Activated CD4-positive, alpha-beta T cell treated with anti-CD3 and anti-CD28 coated beads, Interleukin-2, amount 10 ng/mL, durations not matched to agents 7 days and 5 days (primary cell): ENCODE measurements around the gene SERPINA6. TPM values are rescaled to one million over a fixed set of nuclear protein-coding genes. Genes with fewer than 3 reads are reported as not detected.
"Not testable (repeated sequence)": the region's sequence is repeated elsewhere in the genome, so short reads cannot be mapped to it uniquely, and the experiment has no call there.

Source experiments
- CTCF ChIA-PET: fragments of 350-600 bp; sonication (Branson Sonifier 250); formaldehyde crosslinking; loops from one replicate; lab custom pipeline; 2021; ENCODE audit warnings: antibody characterized with exemption; lab: Charles Lee
- POLR2A ChIA-PET: fragments of 350-600 bp; sonication (Branson Sonifier 250); formaldehyde crosslinking; loops from one replicate; lab custom pipeline; 2021; ENCODE audit warnings: antibody characterized with exemption; lab: Charles Lee
- DNase-seq: peaks from one replicate; pipeline ENCODE4 v3.0.0-alpha.2; 2020
- H3K27ac Mint-ChIP-seq: one replicate; pipeline ENCODE4 v1.8.0; 2021; ENCODE audit warnings: mild to moderate bottlenecking, moderate library complexity, mixed read lengths
- H3K27me3 Mint-ChIP-seq: one replicate; pipeline ENCODE4 v1.8.0; 2021; ENCODE audit warnings: mixed read lengths
- H3K36me3 Mint-ChIP-seq: one replicate; pipeline ENCODE4 v1.8.0; 2021; ENCODE audit warnings: low read depth, mixed read lengths
- H3K4me1 Mint-ChIP-seq: one replicate; pipeline ENCODE4 v1.8.0; 2021; ENCODE audit warnings: mixed read lengths
- H3K4me3 Mint-ChIP-seq: one replicate; pipeline ENCODE4 v1.8.0; 2021; ENCODE audit warnings: mild to moderate bottlenecking, moderate library complexity, mixed read lengths
- H3K9me3 Mint-ChIP-seq: one replicate; pipeline ENCODE4 v1.8.0; 2021; ENCODE audit warnings: mixed read lengths
- total RNA-seq, 2 experiments: library from RNA; stranded (reverse); gene quantifications; one replicate each; pipeline ENCODE4 v1.2.3, GENCODE V29; 2021

Gene SERPINA6
- total RNA-seq, 2 experiments from 2014 or later = not detected

DNA sequence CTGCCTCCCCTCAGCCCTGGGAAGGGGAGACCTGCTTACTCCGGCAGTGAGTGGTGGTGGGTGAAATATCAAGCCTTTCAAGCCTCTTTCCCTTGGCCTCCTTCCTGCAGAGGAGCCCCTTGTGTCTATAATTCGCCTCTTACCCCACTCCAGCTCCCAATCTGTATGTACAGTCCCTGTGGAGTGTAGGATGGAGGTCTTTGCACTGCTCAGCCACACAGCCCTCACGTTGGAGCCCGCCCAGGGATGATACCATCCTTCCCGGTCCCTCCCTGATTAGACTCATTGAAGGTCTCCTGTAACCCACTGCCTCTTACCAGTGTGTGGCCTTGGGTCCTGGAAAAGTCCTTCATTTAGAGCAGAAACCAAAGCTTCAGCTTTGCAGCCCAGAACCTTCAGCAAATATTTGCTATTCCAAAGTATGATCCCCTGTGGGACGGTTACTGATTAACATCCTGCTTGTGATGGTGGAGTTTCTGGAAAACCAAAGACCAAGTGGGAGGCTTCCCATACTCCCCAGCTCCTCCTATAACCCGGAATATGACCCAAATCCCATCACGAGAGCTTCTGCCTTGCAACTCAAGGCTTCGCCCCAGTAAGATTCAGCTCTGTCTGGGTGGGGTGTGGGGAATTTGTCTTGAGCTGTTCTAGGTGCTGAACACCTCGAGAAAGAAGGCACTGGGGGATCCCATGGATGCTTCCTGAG lies 30.1 kb downstream of the SERPINA6 start, which contains the start of gene SERPINA10:
Gene SERPINA10, minus strand, starts transcription at position 397 of the 706 bp plus-strand sequence. CDS start 2,675 bp downstream, outside the sequence.
- Mint-ChIP-seq H3K27me3 (no peaks in the 10 kb centered on the region), H3K9me3 (peaks cover 2% of the 10 kb centered on the region), H3K4me1 (no peaks in the 10 kb centered on the region), H3K36me3 (no peaks in the 10 kb centered on the region), H3K27ac (no peak within 1 kb of the TSS), H3K4me3 (no peak within 1 kb of the TSS)
- DNase-seq = no peak
- CTCF ChIA-PET = interaction anchor here (1.0 kb wide), 1 partner anchor 140 kb away, joined by 3 read pairs; no protein-coding TSS in a partner anchor
- POLR2A ChIA-PET = no interaction called here

- Mint-ChIP-seq H3K4me3 (no peak overlapping the region), H3K27me3 (no peaks in the 10 kb centered on the region), H3K36me3 (no peaks in the 10 kb centered on the region), H3K9me3 (peaks cover 4% of the 10 kb centered on the region), H3K27ac (no peak overlapping the region), H3K4me1 (peaks cover 2% of the 10 kb centered on the region)
- no peak for DNase-seq
- CTCF ChIA-PET = no interaction called here
- POLR2A ChIA-PET = no interaction called here
Observed at GRCh38 chr14:94292526-94292871, 30.6 kb downstream of the SERPINA6 start.

- CTCF ChIA-PET = no interaction called here
- H3K27me3 Mint-ChIP-seq = no peaks in the 10 kb centered on the region
- POLR2A ChIA-PET = no interaction called here
- peaks cover 7% of the 10 kb centered on the region for H3K4me1 Mint-ChIP-seq
- no peak for DNase-seq
- peaks cover 4% of the 10 kb centered on the region for H3K9me3 Mint-ChIP-seq
- no peaks in the 10 kb centered on the region for H3K36me3 Mint-ChIP-seq
- H3K4me3 Mint-ChIP-seq = no peak overlapping the region
- no peak overlapping the region for H3K27ac Mint-ChIP-seq
Observed at GRCh38 chr14:94291906-94292525, 31.1 kb downstream of the SERPINA6 start.

- H3K4me1 Mint-ChIP-seq = peaks cover 7% of the 10 kb centered on the region
- H3K27ac Mint-ChIP-seq = no peak overlapping the region
- H3K27me3 Mint-ChIP-seq = no peaks in the 10 kb centered on the region
- H3K4me3 Mint-ChIP-seq = no peak overlapping the region
- no peak for DNase-seq
- H3K9me3 Mint-ChIP-seq = peaks cover 4% of the 10 kb centered on the region
- no peaks in the 10 kb centered on the region for H3K36me3 Mint-ChIP-seq
- POLR2A ChIA-PET = no interaction called here
- CTCF ChIA-PET = no interaction called here
Observed at GRCh38 chr14:94291159-94291905, 31.8 kb downstream of the SERPINA6 start.

DNA sequence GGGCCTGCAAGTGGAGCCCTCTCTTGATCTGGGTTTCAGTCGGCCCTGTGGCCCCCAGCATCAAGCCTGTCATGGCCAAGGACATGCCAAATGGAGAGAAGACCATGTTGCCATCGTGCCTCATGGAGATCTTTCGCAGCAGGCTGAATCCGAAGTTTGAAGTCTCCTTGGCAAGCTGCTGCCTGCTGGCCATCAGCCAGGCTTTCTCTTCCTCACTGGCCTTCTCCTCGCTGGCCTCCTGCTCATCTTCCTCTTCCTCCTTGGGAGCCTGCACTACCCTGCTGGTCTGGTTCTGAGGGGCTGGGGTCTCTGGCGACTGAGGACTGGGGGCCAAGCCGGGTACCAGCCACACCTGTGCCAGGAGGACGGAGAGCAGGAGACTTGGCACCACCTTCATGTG lies 32.9 kb downstream of the SERPINA6 start:
- Mint-ChIP-seq H3K4me1 (peaks cover 7% of the 10 kb centered on the region), H3K27me3 (no peaks in the 10 kb centered on the region), H3K27ac (no peak overlapping the region), H3K36me3 (no peaks in the 10 kb centered on the region), H3K4me3 (no peak overlapping the region), H3K9me3 (peaks cover 4% of the 10 kb centered on the region)
- CTCF ChIA-PET = no interaction called here
- POLR2A ChIA-PET = no interaction called here
- DNase-seq = no peak

DNA sequence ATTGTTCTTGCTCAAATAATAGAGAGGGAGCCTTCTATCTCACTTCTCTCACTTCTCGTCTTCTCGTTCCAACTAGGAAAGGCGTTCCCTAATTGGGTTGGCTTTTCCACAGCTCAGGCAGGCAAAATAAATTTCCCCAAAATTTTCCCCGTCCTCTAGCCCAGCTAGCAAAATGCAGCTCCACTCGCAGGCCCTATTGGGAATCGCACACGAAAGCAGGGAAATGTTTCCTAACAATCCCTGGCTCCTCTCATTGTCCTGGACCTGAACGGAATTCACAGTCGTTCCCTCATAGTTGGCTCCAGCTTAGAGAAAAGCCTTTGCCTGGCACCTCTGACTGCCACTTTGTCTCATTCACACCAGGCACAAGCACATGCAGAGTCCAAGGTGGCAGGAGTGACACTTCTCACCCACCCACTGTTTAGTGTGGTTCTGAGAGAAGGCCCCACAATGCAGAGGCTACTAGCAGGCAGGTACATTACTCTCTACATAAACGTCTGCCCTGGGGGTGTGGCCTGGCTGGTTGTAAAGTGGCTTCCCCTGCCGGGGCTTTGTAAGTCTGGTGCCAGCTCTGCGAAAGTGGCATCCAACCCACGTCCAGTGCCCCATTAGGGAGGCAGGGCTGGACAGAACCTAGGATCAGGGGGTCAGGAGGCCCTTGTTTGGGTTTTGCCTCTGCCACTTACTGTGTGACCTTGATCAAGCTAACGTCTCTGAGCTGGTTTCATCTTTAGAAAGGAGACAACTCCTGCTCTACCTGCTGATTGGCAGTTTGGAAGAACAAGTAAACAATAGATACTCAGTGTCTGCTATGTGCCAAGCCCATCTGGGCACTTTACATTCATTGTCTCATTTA lies 34.3 kb downstream of the SERPINA6 start:
- no peak overlapping the region for H3K4me3 Mint-ChIP-seq
- no peak for DNase-seq
- peaks cover 7% of the 10 kb centered on the region for H3K4me1 Mint-ChIP-seq
- ChIA-PET CTCF (no interaction called here), POLR2A (no interaction called here)
- H3K27ac Mint-ChIP-seq = no peak overlapping the region
- H3K36me3 Mint-ChIP-seq = no peaks in the 10 kb centered on the region
- H3K9me3 Mint-ChIP-seq = peaks cover 4% of the 10 kb centered on the region
- H3K27me3 Mint-ChIP-seq = no peaks in the 10 kb centered on the region

DNA sequence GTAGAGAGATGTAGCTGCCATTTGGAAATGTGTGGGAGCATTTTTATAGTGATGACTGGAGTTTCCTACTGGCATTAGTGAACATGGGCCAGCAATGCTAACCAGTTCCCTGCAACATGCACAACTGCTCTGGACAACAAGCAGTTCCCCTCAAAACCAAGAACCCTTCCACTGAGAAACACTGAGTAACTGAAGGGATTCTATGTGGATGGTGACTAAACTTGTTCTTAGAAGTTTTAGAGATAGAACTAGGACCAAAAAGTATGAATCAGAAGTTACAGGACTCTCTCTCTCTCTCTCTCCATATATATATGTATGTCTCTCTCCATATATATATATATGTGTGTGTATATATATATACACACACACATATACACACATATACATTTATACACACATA lies 38.0 kb downstream of the SERPINA6 start:
- no peak for DNase-seq
- Mint-ChIP-seq H3K27ac (no peak overlapping the region), H3K4me1 (peaks cover 7% of the 10 kb centered on the region), H3K4me3 (no peak overlapping the region), H3K9me3 (peaks cover 4% of the 10 kb centered on the region), H3K27me3 (no peaks in the 10 kb centered on the region), H3K36me3 (no peaks in the 10 kb centered on the region)
- POLR2A ChIA-PET = no interaction called here
- CTCF ChIA-PET = no interaction called here

- CTCF ChIA-PET = no interaction called here
Observed at GRCh38 chr14:94284221-94284620, 38.9 kb downstream of the SERPINA6 start.

DNA sequence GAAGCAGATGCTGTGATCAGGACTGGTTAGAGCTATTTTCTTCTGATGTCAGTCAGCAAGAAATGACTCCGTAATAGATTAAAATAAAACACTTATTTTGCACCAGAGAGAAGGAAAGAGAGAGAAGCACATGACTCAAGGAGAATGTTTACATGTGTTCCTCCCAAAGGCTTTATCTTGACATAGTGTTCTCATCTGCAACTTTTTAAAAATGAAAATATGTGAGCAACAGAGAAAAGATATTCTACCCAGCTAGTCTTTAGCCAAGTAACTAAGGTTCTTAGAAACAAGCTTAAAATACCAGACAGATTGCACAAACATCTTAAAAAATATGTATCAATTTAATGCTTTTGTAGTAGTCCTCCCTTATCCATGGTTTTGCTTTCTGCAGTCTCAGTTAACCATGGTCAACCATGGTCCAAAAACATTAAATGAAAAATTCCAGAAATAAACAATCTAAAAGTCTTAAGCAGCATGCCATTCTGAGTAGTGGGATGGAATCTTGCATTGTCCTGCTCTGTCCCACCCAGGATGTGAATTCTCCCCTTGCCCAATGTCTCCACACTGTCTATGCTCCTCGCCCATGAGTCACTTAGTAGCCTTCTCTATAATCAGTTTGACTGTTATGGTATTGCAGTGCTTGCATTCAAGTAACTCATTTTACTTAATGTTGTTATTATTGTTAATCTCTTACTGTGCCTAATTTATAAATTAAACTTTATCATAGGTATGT lies 40.0 kb downstream of the SERPINA6 start:
- no peak for DNase-seq
- H3K36me3 Mint-ChIP-seq = no peaks in the 10 kb centered on the region
- CTCF ChIA-PET = no interaction called here
- no peaks in the 10 kb centered on the region for H3K27me3 Mint-ChIP-seq
- H3K4me3 Mint-ChIP-seq = no peak overlapping the region
- POLR2A ChIA-PET = no interaction called here
- no peak overlapping the region for H3K27ac Mint-ChIP-seq
- H3K9me3 Mint-ChIP-seq = peaks cover 4% of the 10 kb centered on the region
- peaks cover 7% of the 10 kb centered on the region for H3K4me1 Mint-ChIP-seq

More at GRCh38 chr14:94284221-94284620, 38.9 kb downstream of the SERPINA6 start:
- Mint-ChIP-seq H3K4me3 (no peak overlapping the region), H3K27ac (no peak overlapping the region), H3K9me3 (peaks cover 4% of the 10 kb centered on the region), H3K27me3 (no peaks in the 10 kb centered on the region), H3K4me1 (peaks cover 7% of the 10 kb centered on the region), H3K36me3 (no peaks in the 10 kb centered on the region)
- POLR2A ChIA-PET = no interaction called here
- DNase-seq = no peak

DNA sequence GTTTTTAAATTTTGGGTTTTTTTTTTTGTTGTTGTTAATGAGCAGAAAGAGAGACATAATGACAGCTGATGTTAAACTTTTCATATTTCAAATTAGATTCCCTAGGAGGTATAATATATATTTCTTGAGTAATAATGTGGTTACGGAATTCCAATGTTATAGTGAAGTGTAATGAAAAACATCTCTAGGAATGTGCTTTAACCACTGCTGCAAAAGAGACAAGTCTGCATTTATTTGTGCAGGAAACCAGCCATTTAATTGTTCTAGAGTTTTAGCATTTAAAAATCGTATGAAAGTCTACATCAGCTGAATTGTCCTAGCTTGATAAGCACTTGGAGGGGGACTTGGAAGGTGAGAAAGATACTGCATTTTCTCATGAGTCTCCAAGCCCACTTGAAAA lies 44.4 kb downstream of the SERPINA6 start:
- Mint-ChIP-seq H3K4me3 (no peak overlapping the region), H3K36me3 (no peaks in the 10 kb centered on the region), H3K9me3 (no peaks in the 10 kb centered on the region), H3K4me1 (no peaks in the 10 kb centered on the region), H3K27ac (no peak overlapping the region), H3K27me3 (no peaks in the 10 kb centered on the region)
- ChIA-PET CTCF (no interaction called here), POLR2A (no interaction called here)
- no peak for DNase-seq

- CTCF ChIA-PET = not testable (repeated sequence)
Observed at GRCh38 chr14:94276898-94277561, 46.1 kb downstream of the SERPINA6 start.

DNA sequence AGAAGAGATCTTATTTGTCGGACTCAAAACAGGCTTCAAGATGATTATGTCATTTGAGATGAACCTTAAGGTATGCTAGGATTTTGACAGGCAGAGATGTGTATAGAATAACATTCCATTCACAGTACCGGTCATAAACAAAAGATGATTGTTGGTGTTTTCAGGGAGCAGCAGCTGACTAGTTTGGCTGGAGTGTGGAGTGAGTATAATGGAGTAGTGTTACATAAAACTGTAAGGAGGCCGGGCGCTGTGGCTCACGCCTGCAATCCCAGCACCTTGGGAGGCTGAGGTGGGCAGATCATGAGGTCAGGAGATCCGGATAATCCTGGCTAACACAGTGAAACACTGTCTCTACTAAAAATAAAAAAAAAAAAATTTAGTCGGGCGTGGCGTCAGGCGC lies 54.0 kb downstream of the SERPINA6 start:
- no peaks in the 10 kb centered on the region for H3K4me1 Mint-ChIP-seq
- POLR2A ChIA-PET = no interaction called here
- no peak overlapping the region for H3K4me3 Mint-ChIP-seq
- no peak for DNase-seq
- peaks cover 2% of the 10 kb centered on the region for H3K27me3 Mint-ChIP-seq
- H3K27ac Mint-ChIP-seq = no peak overlapping the region
- no peaks in the 10 kb centered on the region for H3K9me3 Mint-ChIP-seq
- CTCF ChIA-PET = interaction anchor here (0.6 kb wide), 1 partner anchor 37 kb away, joined by 4 read pairs; no protein-coding TSS in a partner anchor
- no peaks in the 10 kb centered on the region for H3K36me3 Mint-ChIP-seq

More at GRCh38 chr14:94276898-94277561, 46.1 kb downstream of the SERPINA6 start:
- H3K27me3 Mint-ChIP-seq, H3K27ac Mint-ChIP-seq, H3K36me3 Mint-ChIP-seq, H3K4me1 Mint-ChIP-seq, H3K9me3 Mint-ChIP-seq, POLR2A ChIA-PET, DNase-seq, H3K4me3 Mint-ChIP-seq: not testable (repeated sequence)
